Measurements from ENCODE around the gene ANAPC4. TPM values are rescaled to one million over a fixed set of nuclear protein-coding genes. Genes with fewer than 3 reads are reported as not detected.

The ANAPC4 gene
- total RNA-seq, 1 experiment from 2014 or later: 75.7 TPM

GRCh38 chr4:25410820-25411529, 33.9 kb downstream of the ANAPC4 start:
- H3K27ac ChIP-seq (ENCODE audit: low read length): no peak overlapping the region
- no peak overlapping the region for H3K4me3 ChIP-seq (ENCODE audit: low read length)
- no peaks in the 10 kb centered on the region for H3K4me1 ChIP-seq (ENCODE audit: low read length)
- H2AFZ ChIP-seq (ENCODE audit: low read length): no peak overlapping the region
- no peaks in the 10 kb centered on the region for H3K9me3 ChIP-seq (ENCODE audit: low read length)
- H3K79me2 ChIP-seq (ENCODE audit: low read length): no peaks in the 10 kb centered on the region
- no peaks in the 10 kb centered on the region for H3K27me3 ChIP-seq (ENCODE audit: low read length)
- H3K9me2 ChIP-seq (replicated peaks; ENCODE audit: insufficient read depth, low read length): no peaks in the 10 kb centered on the region
- DNase-seq: no peak
- H3K9ac ChIP-seq (ENCODE audit: low read length): no peak overlapping the region
- H3K4me2 ChIP-seq (ENCODE audit: low read depth, low read length, poor library complexity, severe bottlenecking): no peak overlapping the region
- H4K20me1 ChIP-seq (ENCODE audit: insufficient read depth, low read depth, low read length): no peaks in the 10 kb centered on the region
- H3K36me3 ChIP-seq (ENCODE audit: insufficient read depth, low read length): peaks cover 72% of the 10 kb centered on the region

- no peak overlapping the region for H3K27ac ChIP-seq (ENCODE audit: low read length)
- no peak overlapping the region for H2AFZ ChIP-seq (ENCODE audit: low read length)
- H3K36me3 ChIP-seq (ENCODE audit: insufficient read depth, low read length): peaks cover 77% of the 10 kb centered on the region
- no peak overlapping the region for H3K4me3 ChIP-seq (ENCODE audit: low read length)
- H3K4me2 ChIP-seq (ENCODE audit: low read depth, low read length, poor library complexity, severe bottlenecking): no peak overlapping the region
- no peaks in the 10 kb centered on the region for H3K79me2 ChIP-seq (ENCODE audit: low read length)
- H3K4me1 ChIP-seq (ENCODE audit: low read length): no peaks in the 10 kb centered on the region
- no peak overlapping the region for H3K9ac ChIP-seq (ENCODE audit: low read length)
- DNase-seq: no peak
- no peaks in the 10 kb centered on the region for H3K9me3 ChIP-seq (ENCODE audit: low read length)
- no peaks in the 10 kb centered on the region for H3K27me3 ChIP-seq (ENCODE audit: low read length)
- no peaks in the 10 kb centered on the region for H4K20me1 ChIP-seq (ENCODE audit: insufficient read depth, low read depth, low read length)
- H3K9me2 ChIP-seq (replicated peaks; ENCODE audit: insufficient read depth, low read length): no peaks in the 10 kb centered on the region
Observed at GRCh38 chr4:25413261-25413660, 36.2 kb downstream of the ANAPC4 start.

GRCh38 chr4:25417014-25417413, 40.0 kb downstream of the ANAPC4 start:
- Histone ChIP-seq H2AFZ (ENCODE audit: low read length) (no peak overlapping the region), H3K9me3 (ENCODE audit: low read length) (no peaks in the 10 kb centered on the region), H3K36me3 (ENCODE audit: insufficient read depth, low read length) (peaks cover 64% of the 10 kb centered on the region; the same call in 1 of the 2 replicates), H3K27me3 (ENCODE audit: low read length) (no peaks in the 10 kb centered on the region), H3K4me2 (ENCODE audit: low read depth, low read length, poor library complexity, severe bottlenecking) (no peak overlapping the region), H3K9ac (ENCODE audit: low read length) (no peak overlapping the region), H4K20me1 (ENCODE audit: insufficient read depth, low read depth, low read length) (no peaks in the 10 kb centered on the region), H3K4me1 (ENCODE audit: low read length) (no peaks in the 10 kb centered on the region), H3K79me2 (ENCODE audit: low read length) (no peaks in the 10 kb centered on the region), H3K27ac (ENCODE audit: low read length) (no peak overlapping the region), H3K4me3 (ENCODE audit: low read length) (no peak overlapping the region), H3K9me2 (replicated peaks; ENCODE audit: insufficient read depth, low read length) (no peaks in the 10 kb centered on the region)
- no peak for DNase-seq

GRCh38 chr4:25420931-25421330, 43.9 kb downstream of the ANAPC4 start:
- Histone ChIP-seq H3K36me3 (ENCODE audit: insufficient read depth, low read length) (peaks cover 39% of the 10 kb centered on the region; the same call in 1 of the 2 replicates), H2AFZ (ENCODE audit: low read length) (no peak overlapping the region), H3K9me2 (replicated peaks; ENCODE audit: insufficient read depth, low read length) (no peaks in the 10 kb centered on the region), H3K9me3 (ENCODE audit: low read length) (no peaks in the 10 kb centered on the region), H3K4me1 (ENCODE audit: low read length) (no peaks in the 10 kb centered on the region), H3K4me2 (ENCODE audit: low read depth, low read length, poor library complexity, severe bottlenecking) (no peak overlapping the region), H3K27me3 (ENCODE audit: low read length) (no peaks in the 10 kb centered on the region), H3K79me2 (ENCODE audit: low read length) (no peaks in the 10 kb centered on the region), H4K20me1 (ENCODE audit: insufficient read depth, low read depth, low read length) (no peaks in the 10 kb centered on the region), H3K4me3 (ENCODE audit: low read length) (no peak overlapping the region), H3K9ac (ENCODE audit: low read length) (no peak overlapping the region), H3K27ac (ENCODE audit: low read length) (no peak overlapping the region)
- no peak for DNase-seq

GRCh38 chr4:25421816-25422525, 44.9 kb downstream of the ANAPC4 start:
- Histone ChIP-seq H2AFZ (ENCODE audit: low read length) (no peak overlapping the region), H3K4me2 (ENCODE audit: low read depth, low read length, poor library complexity, severe bottlenecking) (no peak overlapping the region), H3K9ac (ENCODE audit: low read length) (no peak overlapping the region), H3K9me3 (ENCODE audit: low read length) (no peaks in the 10 kb centered on the region), H3K27me3 (ENCODE audit: low read length) (no peaks in the 10 kb centered on the region), H3K27ac (ENCODE audit: low read length) (no peak overlapping the region), H3K79me2 (ENCODE audit: low read length) (no peaks in the 10 kb centered on the region), H3K9me2 (replicated peaks; ENCODE audit: insufficient read depth, low read length) (no peaks in the 10 kb centered on the region), H4K20me1 (ENCODE audit: insufficient read depth, low read depth, low read length) (no peaks in the 10 kb centered on the region), H3K4me1 (ENCODE audit: low read length) (peaks cover 6% of the 10 kb centered on the region), H3K36me3 (ENCODE audit: insufficient read depth, low read length) (peaks cover 29% of the 10 kb centered on the region; the same call in 1 of the 2 replicates), H3K4me3 (ENCODE audit: low read length) (no peak overlapping the region)
- no peak for DNase-seq

- no peak overlapping the region for H3K27ac ChIP-seq (ENCODE audit: low read length)
- peaks cover 17% of the 10 kb centered on the region; the same call in 1 of the 2 replicates for H3K36me3 ChIP-seq (ENCODE audit: insufficient read depth, low read length)
- H3K9me2 ChIP-seq (replicated peaks; ENCODE audit: insufficient read depth, low read length): no peaks in the 10 kb centered on the region
- DNase-seq: no peak
- peaks cover 11% of the 10 kb centered on the region for H3K4me1 ChIP-seq (ENCODE audit: low read length)
- H3K27me3 ChIP-seq (ENCODE audit: low read length): no peaks in the 10 kb centered on the region
- H3K4me3 ChIP-seq (ENCODE audit: low read length): no peak overlapping the region
- no peak overlapping the region for H2AFZ ChIP-seq (ENCODE audit: low read length)
- no peaks in the 10 kb centered on the region for H3K79me2 ChIP-seq (ENCODE audit: low read length)
- no peaks in the 10 kb centered on the region for H3K9me3 ChIP-seq (ENCODE audit: low read length)
- H3K4me2 ChIP-seq (ENCODE audit: low read depth, low read length, poor library complexity, severe bottlenecking): no peak overlapping the region
- H3K9ac ChIP-seq (ENCODE audit: low read length): no peak overlapping the region
- H4K20me1 ChIP-seq (ENCODE audit: insufficient read depth, low read depth, low read length): no peaks in the 10 kb centered on the region
Observed at GRCh38 chr4:25423548-25423947, 46.5 kb downstream of the ANAPC4 start.

- no peak overlapping the region for H3K4me3 ChIP-seq (ENCODE audit: low read length)
- no peak overlapping the region for H3K27ac ChIP-seq (ENCODE audit: low read length)
Observed at GRCh38 chr4:25424539-25425228, 47.6 kb downstream of the ANAPC4 start.

GRCh38 chr4:25425361-25425760, 48.3 kb downstream of the ANAPC4 start:
- H3K79me2 ChIP-seq (ENCODE audit: low read length): no peaks in the 10 kb centered on the region
- no peak for DNase-seq
- no peaks in the 10 kb centered on the region for H3K27me3 ChIP-seq (ENCODE audit: low read length)
- H3K9me3 ChIP-seq (ENCODE audit: low read length): no peaks in the 10 kb centered on the region
- H3K9ac ChIP-seq (ENCODE audit: low read length): no peak overlapping the region
- no peaks in the 10 kb centered on the region for H4K20me1 ChIP-seq (ENCODE audit: insufficient read depth, low read depth, low read length)
- H3K9me2 ChIP-seq (replicated peaks; ENCODE audit: insufficient read depth, low read length): no peaks in the 10 kb centered on the region
- H3K4me1 ChIP-seq (ENCODE audit: low read length): peaks cover 11% of the 10 kb centered on the region
- no peak overlapping the region for H2AFZ ChIP-seq (ENCODE audit: low read length)
- H3K4me2 ChIP-seq (ENCODE audit: low read depth, low read length, poor library complexity, severe bottlenecking): no peak overlapping the region
- H3K27ac ChIP-seq (ENCODE audit: low read length): no peak overlapping the region
- peaks cover 9% of the 10 kb centered on the region; the same call in 1 of the 2 replicates for H3K36me3 ChIP-seq (ENCODE audit: insufficient read depth, low read length)
- no peak overlapping the region for H3K4me3 ChIP-seq (ENCODE audit: low read length)

More at GRCh38 chr4:25424539-25425228, 47.6 kb downstream of the ANAPC4 start:
- H3K4me1 ChIP-seq (ENCODE audit: low read length): peaks cover 11% of the 10 kb centered on the region
- H2AFZ ChIP-seq (ENCODE audit: low read length): no peak overlapping the region
- no peaks in the 10 kb centered on the region for H3K27me3 ChIP-seq (ENCODE audit: low read length)
- peaks cover 10% of the 10 kb centered on the region; the same call in 1 of the 2 replicates for H3K36me3 ChIP-seq (ENCODE audit: insufficient read depth, low read length)
- no peaks in the 10 kb centered on the region for H4K20me1 ChIP-seq (ENCODE audit: insufficient read depth, low read depth, low read length)
- no peaks in the 10 kb centered on the region for H3K9me3 ChIP-seq (ENCODE audit: low read length)
- no peaks in the 10 kb centered on the region for H3K79me2 ChIP-seq (ENCODE audit: low read length)
- H3K9me2 ChIP-seq (replicated peaks; ENCODE audit: insufficient read depth, low read length): no peaks in the 10 kb centered on the region
- no peak overlapping the region for H3K9ac ChIP-seq (ENCODE audit: low read length)
- no peak for DNase-seq
- no peak overlapping the region for H3K4me2 ChIP-seq (ENCODE audit: low read depth, low read length, poor library complexity, severe bottlenecking)

All from Karpas-422 (cell line).